ENCODE measurements around the gene EXOSC2. TPM values are rescaled to one million over a fixed set of nuclear protein-coding genes. Genes with fewer than 3 reads are reported as not detected.
A peak's percentile ranks its signal among the peaks of the same experiment; 100 is the strongest.

EXOSC2 gene
- total and polyA plus RNA-seq, 2 of the 13 experiments (the other 11 are each of a cell fraction or from before 2014, with no cell fraction given), result 27.5 to 63.8 TPM

DNA sequence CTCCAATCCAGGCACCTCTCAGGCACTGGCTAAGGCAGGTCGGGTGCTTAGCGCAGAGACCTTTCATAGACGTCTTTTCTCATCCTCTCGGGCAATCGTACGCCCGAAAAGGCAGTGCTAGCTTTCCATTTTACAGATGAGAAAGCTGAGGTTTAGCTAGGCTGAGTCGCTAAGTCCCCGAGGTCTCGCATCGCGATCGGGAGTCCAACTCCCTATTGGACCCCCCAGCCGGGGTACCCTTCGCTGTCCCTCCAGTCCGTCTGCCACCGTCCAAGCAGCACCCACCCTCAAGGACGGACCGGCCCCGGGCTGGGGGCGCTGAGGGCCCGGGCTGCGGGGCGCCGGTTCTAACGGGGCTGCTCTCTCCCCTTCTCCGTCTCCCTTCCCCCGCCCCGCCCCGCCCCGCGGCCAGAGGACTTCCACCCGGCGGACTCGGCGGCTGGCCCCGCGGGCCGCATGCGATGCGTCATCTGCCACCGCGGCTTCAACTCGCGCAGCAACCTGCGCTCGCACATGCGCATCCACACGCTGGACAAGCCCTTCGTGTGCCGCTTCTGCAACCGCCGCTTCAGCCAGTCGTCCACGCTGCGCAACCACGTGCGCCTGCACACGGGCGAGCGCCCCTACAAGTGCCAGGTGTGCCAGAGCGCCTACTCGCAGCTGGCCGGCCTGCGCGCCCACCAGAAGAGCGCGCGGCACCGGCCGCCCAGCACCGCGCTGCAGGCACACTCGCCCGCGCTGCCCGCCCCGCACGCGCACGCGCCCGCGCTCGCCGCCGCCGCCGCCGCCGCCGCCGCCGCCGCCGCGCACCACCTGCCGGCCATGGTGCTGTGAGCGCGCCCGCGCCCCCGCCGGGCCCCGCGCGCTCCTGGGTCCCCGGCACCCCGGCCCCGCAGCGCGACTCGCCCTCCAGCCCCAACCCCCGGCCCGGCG, 12.5 kb upstream of the EXOSC2 start (continued):
- TF ChIP-seq, protein P1, sequence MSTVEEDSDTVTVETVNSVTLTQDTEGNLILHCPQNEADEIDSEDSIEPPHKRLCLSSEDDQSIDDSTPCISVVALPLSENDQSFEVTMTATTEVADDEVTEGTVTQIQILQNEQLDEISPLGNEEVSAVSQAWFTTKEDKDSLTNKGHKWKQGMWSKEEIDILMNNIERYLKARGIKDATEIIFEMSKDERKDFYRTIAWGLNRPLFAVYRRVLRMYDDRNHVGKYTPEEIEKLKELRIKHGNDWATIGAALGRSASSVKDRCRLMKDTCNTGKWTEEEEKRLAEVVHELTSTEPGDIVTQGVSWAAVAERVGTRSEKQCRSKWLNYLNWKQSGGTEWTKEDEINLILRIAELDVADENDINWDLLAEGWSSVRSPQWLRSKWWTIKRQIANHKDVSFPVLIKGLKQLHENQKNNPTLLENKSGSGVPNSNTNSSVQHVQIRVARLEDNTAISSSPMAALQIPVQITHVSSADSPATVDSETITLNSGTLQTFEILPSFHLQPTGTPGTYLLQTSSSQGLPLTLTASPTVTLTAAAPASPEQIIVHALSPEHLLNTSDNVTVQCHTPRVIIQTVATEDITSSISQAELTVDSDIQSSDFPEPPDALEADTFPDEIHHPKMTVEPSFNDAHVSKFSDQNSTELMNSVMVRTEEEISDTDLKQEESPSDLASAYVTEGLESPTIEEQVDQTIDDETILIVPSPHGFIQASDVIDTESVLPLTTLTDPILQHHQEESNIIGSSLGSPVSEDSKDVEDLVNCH (CRISPR knock-in tag; IDR thresholded peaks at IDR 0.05), result no peak
- TF ChIP-seq, protein P2, sequence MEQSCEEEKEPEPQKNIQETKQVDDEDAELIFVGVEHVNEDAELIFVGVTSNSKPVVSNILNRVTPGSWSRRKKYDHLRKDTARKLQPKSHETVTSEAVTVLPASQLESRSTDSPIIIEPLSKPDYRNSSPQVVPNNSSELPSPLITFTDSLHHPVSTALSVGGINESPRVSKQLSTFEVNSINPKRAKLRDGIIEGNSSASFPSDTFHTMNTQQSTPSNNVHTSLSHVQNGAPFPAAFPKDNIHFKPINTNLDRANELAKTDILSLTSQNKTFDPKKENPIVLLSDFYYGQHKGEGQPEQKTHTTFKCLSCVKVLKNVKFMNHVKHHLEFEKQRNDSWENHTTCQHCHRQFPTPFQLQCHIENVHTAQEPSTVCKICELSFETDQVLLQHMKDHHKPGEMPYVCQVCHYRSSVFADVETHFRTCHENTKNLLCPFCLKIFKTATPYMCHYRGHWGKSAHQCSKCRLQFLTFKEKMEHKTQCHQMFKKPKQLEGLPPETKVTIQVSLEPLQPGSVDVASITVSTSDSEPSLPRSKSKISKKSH (CRISPR knock-in tag; IDR thresholded peaks at IDR 0.05; ENCODE audit: borderline replicate concordance), result peak; percentile 90
- no peak; the same call in 1 of the 2 replicates for TF ChIP-seq ZNF180 (CRISPR knock-in tag; IDR thresholded peaks at IDR 0.05; ENCODE audit: borderline replicate concordance, low read depth)
- TF ChIP-seq, protein P3, sequence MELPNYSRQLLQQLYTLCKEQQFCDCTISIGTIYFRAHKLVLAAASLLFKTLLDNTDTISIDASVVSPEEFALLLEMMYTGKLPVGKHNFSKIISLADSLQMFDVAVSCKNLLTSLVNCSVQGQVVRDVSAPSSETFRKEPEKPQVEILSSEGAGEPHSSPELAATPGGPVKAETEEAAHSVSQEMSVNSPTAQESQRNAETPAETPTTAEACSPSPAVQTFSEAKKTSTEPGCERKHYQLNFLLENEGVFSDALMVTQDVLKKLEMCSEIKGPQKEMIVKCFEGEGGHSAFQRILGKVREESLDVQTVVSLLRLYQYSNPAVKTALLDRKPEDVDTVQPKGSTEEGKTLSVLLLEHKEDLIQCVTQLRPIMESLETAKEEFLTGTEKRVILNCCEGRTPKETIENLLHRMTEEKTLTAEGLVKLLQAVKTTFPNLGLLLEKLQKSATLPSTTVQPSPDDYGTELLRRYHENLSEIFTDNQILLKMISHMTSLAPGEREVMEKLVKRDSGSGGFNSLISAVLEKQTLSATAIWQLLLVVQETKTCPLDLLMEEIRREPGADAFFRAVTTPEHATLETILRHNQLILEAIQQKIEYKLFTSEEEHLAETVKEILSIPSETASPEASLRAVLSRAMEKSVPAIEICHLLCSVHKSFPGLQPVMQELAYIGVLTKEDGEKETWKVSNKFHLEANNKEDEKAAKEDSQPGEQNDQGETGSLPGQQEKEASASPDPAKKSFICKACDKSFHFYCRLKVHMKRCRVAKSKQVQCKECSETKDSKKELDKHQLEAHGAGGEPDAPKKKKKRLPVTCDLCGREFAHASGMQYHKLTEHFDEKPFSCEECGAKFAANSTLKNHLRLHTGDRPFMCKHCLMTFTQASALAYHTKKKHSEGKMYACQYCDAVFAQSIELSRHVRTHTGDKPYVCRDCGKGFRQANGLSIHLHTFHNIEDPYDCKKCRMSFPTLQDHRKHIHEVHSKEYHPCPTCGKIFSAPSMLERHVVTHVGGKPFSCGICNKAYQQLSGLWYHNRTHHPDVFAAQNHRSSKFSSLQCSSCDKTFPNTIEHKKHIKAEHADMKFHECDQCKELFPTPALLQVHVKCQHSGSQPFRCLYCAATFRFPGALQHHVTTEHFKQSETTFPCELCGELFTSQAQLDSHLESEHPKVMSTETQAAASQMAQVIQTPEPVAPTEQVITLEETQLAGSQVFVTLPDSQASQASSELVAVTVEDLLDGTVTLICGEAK (IDR thresholded peaks at IDR 0.05), result no peak
- TF ChIP-seq, protein P3 (CRISPR knock-in tag; IDR thresholded peaks at IDR 0.05), result peak; percentile 91
- TF ChIP-seq SYNCRIP (IDR thresholded peaks at IDR 0.05; ENCODE audit: insufficient read depth, low read depth, low read length), result no peak
- TF ChIP-seq THRA (CRISPR knock-in tag; IDR thresholded peaks at IDR 0.05; ENCODE audit: borderline replicate concordance), result peak; percentile 69; the same call in 1 of the 2 replicates
- TF ChIP-seq HNRNPLL (IDR thresholded peaks at IDR 0.05; ENCODE audit: low read depth, low read length, poor library complexity, severe bottlenecking), result peak; percentile 71
- TF ChIP-seq RCOR2 (CRISPR knock-in tag; IDR thresholded peaks at IDR 0.05), result no peak
- peak; percentile 98 for TF ChIP-seq ZNF800 (CRISPR knock-in tag; IDR thresholded peaks at IDR 0.05)
